Testis (tissue), 3 donors: Measurements from ENCODE around the gene SLC26A9. TPM values are rescaled to one million over a fixed set of nuclear protein-coding genes. Genes with fewer than 3 reads are reported as not detected.

ENCODE experiments used
- DNase-seq: peaks from one replicate; pipeline ENCODE4 v3.0.0-alpha.2; 2019
- H3K27ac ChIP-seq, 2 donors: fragments of 200-600 bp; sonication (generic); one replicate each; pipeline ENCODE4 v1.5.1; 2019
- H3K27me3 ChIP-seq: fragments of 200-600 bp; sonication (generic); one replicate; pipeline ENCODE4 v1.5.1; 2019
- H3K36me3 ChIP-seq: fragments of 200-600 bp; sonication (generic); one replicate; pipeline ENCODE4 v1.5.1; 2017; ENCODE audit warnings: low read depth; ENCODE audit errors: missing control alignments
- H3K4me1 ChIP-seq: fragments of 200-600 bp; sonication (generic); one replicate; pipeline ENCODE4 v1.5.1; 2019
- H3K4me3 ChIP-seq, 2 donors: fragments of 200-600 bp; sonication (generic); one replicate each; pipeline ENCODE4 v1.5.1; 2017 to 2019
- H3K9me3 ChIP-seq: fragments of 200-600 bp; sonication (generic); one replicate; pipeline ENCODE4 v1.5.1; 2017
- CTCF ChIP-seq, 3 experiments: fragments of 450-650 bp in 2 of 3; fragments of 200-600 bp in 1 of 3; sonication (generic) in 1 of 3; IDR thresholded peaks; one replicate each; pipeline ENCODE4 v1.5.1; 2016 to 2019; ENCODE audit warnings: antibody characterized with exemption in 3 of 3, mild to moderate bottlenecking in 2 of 3, moderate library complexity in 1 of 3
- POLR2A ChIP-seq: fragments of 450-650 bp; IDR thresholded peaks from one replicate; pipeline ENCODE4 v1.6.1; 2017; ENCODE audit warnings: antibody characterized with exemption, mild to moderate bottlenecking, moderate library complexity
- WGBS, 2 donors: methylation state at CpG; one replicate each; pipeline ENCODE4 v1.1.5; 2018; 5-methylcytosine and 5-hydroxymethylcytosine counted together
- intact Hi-C: fragments of 100-400 bp; cut with DNase I; formaldehyde crosslinking; loops from one replicate; pipeline ENCODE4 v1.15.1; 2023; ENCODE audit warnings: low total_unique reads
- polyA plus RNA-seq: library from polyadenylated mRNA; stranded (reverse); fragments of 350-450 nt; fragmentation: Illumina TruSeq; extraction: RNeasy Lipid Tissue Mini Kit (QIAGEN cat#74804); gene quantifications from one replicate; pipeline ENCODE4 v1.2.3, GENCODE V29; 2014; ENCODE audit warnings: low read depth, low replicate concordance; ENCODE audit not compliant: insufficient read depth
- total RNA-seq, 2 donors: library from RNA; depleted of rRNA; stranded (reverse); fragments of >200 nt; gene quantifications; one replicate each; pipeline ENCODE4 v1.2.3, GENCODE V29; 2016

The SLC26A9 gene
- total and polyA plus RNA-seq, 3 donors from 2014 or later: 0.24 to 0.43 (median 0.26) TPM

GRCh38 chr1:205989786-205990185 is 46.5 kb upstream of the SLC26A9 start:
- H3K9me3 ChIP-seq: no peaks in the 10 kb centered on the region
- peaks cover 11% of the 10 kb centered on the region for H3K4me1 ChIP-seq
- no peaks in the 10 kb centered on the region for H3K36me3 ChIP-seq
- H3K27me3 ChIP-seq: no peaks in the 10 kb centered on the region
- WGBS, 2 donors: 76 to 81% methylated on average over 5 of the region's 5 CpGs
- no peak overlapping the region for H3K4me3 ChIP-seq
- intact Hi-C loops: loop anchor here (10.0 kb wide), 1 partner anchor 115 kb away; no protein-coding TSS in a partner anchor
- no peak overlapping the region for H3K27ac ChIP-seq
- TF ChIP-seq CTCF (IDR thresholded peaks at IDR 0.05) (no peak), POLR2A (no peak)
- DNase-seq: no peak

GRCh38 chr1:205988585-205988995 is 45.3 kb upstream of the SLC26A9 start:
- Histone ChIP-seq H3K4me3 (no peak overlapping the region), H3K36me3 (no peaks in the 10 kb centered on the region), H3K4me1 (peaks cover 11% of the 10 kb centered on the region), H3K27ac (no peak overlapping the region), H3K9me3 (no peaks in the 10 kb centered on the region), H3K27me3 (no peaks in the 10 kb centered on the region)
- TF ChIP-seq CTCF (IDR thresholded peaks at IDR 0.05) (no peak), POLR2A (no peak)
- intact Hi-C loops: loop anchor here (10.0 kb wide), 1 partner anchor 116 kb away; no protein-coding TSS in a partner anchor
- DNase-seq: no peak
- WGBS, 2 donors: 37 to 51% methylated on average over 12 of the region's 12 CpGs

DNA sequence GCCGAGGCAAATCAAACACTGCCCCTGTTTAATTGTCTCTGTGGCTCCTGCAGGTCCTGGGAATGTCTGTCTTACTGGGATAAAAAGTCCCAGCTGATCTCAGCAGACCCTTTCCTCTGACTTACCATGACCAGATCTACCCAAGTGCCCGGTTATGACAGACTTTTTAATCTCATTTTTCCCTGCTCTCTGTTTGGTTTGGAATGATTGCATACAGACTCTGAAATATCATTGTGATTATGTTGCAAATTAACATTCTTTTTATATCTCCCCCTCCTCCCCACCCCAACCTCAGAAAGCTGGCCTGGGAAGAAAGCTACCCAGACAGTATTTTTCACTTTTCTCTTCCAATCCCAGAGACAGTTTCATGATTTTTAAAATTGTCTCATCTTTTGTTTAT is 43.6 kb upstream of the SLC26A9 start:
- intact Hi-C loops: loop anchor here (10.0 kb wide), 1 partner anchor 118 kb away; no protein-coding TSS in a partner anchor
- no peaks in the 10 kb centered on the region for H3K9me3 ChIP-seq
- no peak for DNase-seq
- WGBS, 2 donors: 36 to 49% methylated on average over 2 of the region's 2 CpGs
- no peak overlapping the region for H3K4me3 ChIP-seq
- no peak overlapping the region for H3K27ac ChIP-seq
- TF ChIP-seq CTCF (IDR thresholded peaks at IDR 0.05): no peak
- no peak for TF ChIP-seq POLR2A
- H3K36me3 ChIP-seq: no peaks in the 10 kb centered on the region
- H3K4me1 ChIP-seq: peaks cover 11% of the 10 kb centered on the region
- no peaks in the 10 kb centered on the region for H3K27me3 ChIP-seq

DNA sequence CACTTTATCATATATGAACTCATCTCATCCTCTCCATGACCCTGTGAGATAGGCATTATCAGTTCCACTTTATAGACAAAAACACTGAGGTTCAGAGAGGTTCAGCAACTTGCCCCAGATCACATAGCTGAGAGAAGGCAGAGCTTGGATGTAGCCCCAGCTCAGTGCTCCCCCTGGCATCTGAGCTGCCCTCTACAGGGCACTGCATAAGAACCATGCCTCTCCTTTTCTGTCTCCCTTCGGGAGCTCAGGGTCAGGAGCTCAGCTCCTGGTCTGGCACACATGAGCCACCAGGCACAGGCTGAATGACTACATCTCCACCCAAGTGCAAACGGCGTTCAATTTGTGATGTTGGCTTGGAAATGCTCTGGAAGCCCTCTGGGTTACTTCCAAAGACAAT is 43.0 kb upstream of the SLC26A9 start:
- no peaks in the 10 kb centered on the region for H3K9me3 ChIP-seq
- DNase-seq: no peak
- H3K4me1 ChIP-seq: peaks cover 11% of the 10 kb centered on the region
- peak overlapping the region in 1 of 2 donors; percentile 55 for H3K27ac ChIP-seq
- intact Hi-C loops: loop anchor here (10.0 kb wide), 1 partner anchor 119 kb away; no protein-coding TSS in a partner anchor
- WGBS, 2 donors: 62 to 65% methylated on average over 3 of the region's 3 CpGs
- no peaks in the 10 kb centered on the region for H3K27me3 ChIP-seq
- TF ChIP-seq POLR2A: no peak
- no peak for TF ChIP-seq CTCF (IDR thresholded peaks at IDR 0.05)
- no peak overlapping the region for H3K4me3 ChIP-seq
- no peaks in the 10 kb centered on the region for H3K36me3 ChIP-seq
